Small intestine (tissue), 7 donors: ENCODE measurements around the gene BBX. TPM values are rescaled to one million over a fixed set of nuclear protein-coding genes. Genes with fewer than 3 reads are reported as not detected.

ENCODE experiments used
- DNase-seq, 2 donors: peaks; one replicate each; pipeline versions ENCODE4 v3.0.0 to v3.0.0-alpha.2; 2013
- FAIRE-seq: peaks from 2 replicates; lab custom pipeline; 2012; peaks lifted over from hg19 to GRCh38; lab: Jason Lieb, UNC
- H3K27ac ChIP-seq, 3 donors: one replicate each; pipeline ENCODE4 v1.5.1; 2013; ENCODE audit warnings: low read length in 2 of 3, mild to moderate bottlenecking in 2 of 3, control low read depth in 1 of 3, inconsistent platforms in 1 of 3, low read depth in 1 of 3, moderate library complexity in 1 of 3
- H3K27me3 ChIP-seq, 3 donors: one replicate each; pipeline ENCODE4 v1.6.1; 2013; ENCODE audit warnings: low read length in 3 of 3, inconsistent platforms in 1 of 3; ENCODE audit not compliant: control insufficient read depth in 3 of 3, insufficient read depth in 3 of 3
- H3K36me3 ChIP-seq, 3 donors: one replicate each; pipeline ENCODE4 v1.6.1; 2013; ENCODE audit warnings: low read length in 3 of 3, inconsistent platforms in 1 of 3, low read depth in 1 of 3, mild to moderate bottlenecking in 1 of 3, moderate library complexity in 1 of 3; ENCODE audit not compliant: control insufficient read depth in 3 of 3, insufficient read depth in 2 of 3
- H3K4me1 ChIP-seq, 3 donors: one replicate each; pipeline ENCODE4 v1.6.1; 2013; ENCODE audit warnings: low read length in 2 of 3, inconsistent platforms in 1 of 3, low read depth in 1 of 3, mild to moderate bottlenecking in 1 of 3, moderate library complexity in 1 of 3; ENCODE audit not compliant: control insufficient read depth in 3 of 3, insufficient read depth in 2 of 3
- H3K4me3 ChIP-seq, 3 donors: one replicate each; pipeline ENCODE4 v1.5.1; 2013; ENCODE audit warnings: low read length in 3 of 3, control low read depth in 1 of 3, inconsistent platforms in 1 of 3, low read depth in 1 of 3, mild to moderate bottlenecking in 1 of 3, moderate library complexity in 1 of 3
- H3K9me3 ChIP-seq, 2 donors: one replicate each; pipeline ENCODE4 v1.6.1; 2013; ENCODE audit warnings: low read depth in 1 of 2, low read length in 1 of 2; ENCODE audit not compliant: control insufficient read depth in 2 of 2, insufficient read depth in 1 of 2
- WGBS, 3 donors: extraction: QIAGEN DNeasy Blood & Tissue Kit; methylation state at CpG; one replicate each; pipeline ENCODE4 v1.1.7; 2013; 5-methylcytosine and 5-hydroxymethylcytosine counted together
- polyA plus RNA-seq, 4 donors: library from polyadenylated mRNA; stranded (reverse) in 3 of 4; unstranded in 1 of 4; fragments of 200-250 nt in 3 of 4; fragments of 120-200 nt in 1 of 4; gene quantifications; one replicate each; pipeline versions ENCODE4 v1.2.1 to v1.2.3, GENCODE V29; 2013
- donor health status: healthy with polysubstance abuse.
- donor health status: control.
- donor health status: control.
- donor health status: Bipolar disorder and iron deficiency.
- donor health status: healthy.

BBX gene
- polyA plus RNA-seq, 4 donors: 3.5 to 33.6 (median 6.3) TPM

GRCh38 chr3:107818025-107818424 is 295.3 kb downstream of the BBX start:
- FAIRE-seq (no peak), DNase-seq (no peak)
- Histone ChIP-seq H3K4me3 (no peak overlapping the region), H3K27ac (no peak overlapping the region), H3K4me1 (no peaks in the 10 kb centered on the region), H3K27me3 (no peaks in the 10 kb centered on the region), H3K9me3 (no peaks in the 10 kb centered on the region), H3K36me3 (no peaks in the 10 kb centered on the region)
- WGBS, 3 donors: 93 to 96% (median 95%) methylated on average over 1 of the region's 1 CpG

GRCh38 chr3:107819656-107820055 is 296.9 kb downstream of the BBX start:
- Histone ChIP-seq H3K27me3 (no peaks in the 10 kb centered on the region), H3K4me1 (no peaks in the 10 kb centered on the region), H3K9me3 (no peaks in the 10 kb centered on the region), H3K4me3 (no peak overlapping the region), H3K36me3 (no peaks in the 10 kb centered on the region), H3K27ac (no peak overlapping the region)
- FAIRE-seq: no peak
- DNase-seq: no peak
- 71 to 94% (median 91%) methylated on average over 4 of the region's 4 CpGs for WGBS, 3 donors

DNA sequence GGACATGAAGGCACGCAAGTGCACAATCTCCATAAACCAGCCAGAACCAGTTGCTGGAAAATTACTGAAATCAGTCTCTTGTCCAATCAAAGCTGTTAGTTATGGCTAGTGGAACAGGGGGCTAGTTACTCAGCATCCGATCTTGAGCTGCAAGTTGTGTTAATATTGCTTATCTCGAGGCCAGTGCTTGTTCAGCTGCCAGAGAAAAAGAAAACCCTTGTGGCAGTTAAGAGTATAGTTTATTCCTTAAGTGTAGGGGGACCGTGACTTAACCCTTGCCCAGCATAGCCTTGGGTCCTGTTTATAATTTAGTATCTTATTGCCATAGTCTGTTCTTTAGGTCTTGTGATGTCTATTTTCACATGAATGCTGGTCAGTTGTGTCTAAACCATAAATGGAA is 299.5 kb downstream of the BBX start:
- Histone ChIP-seq H3K9me3 (no peaks in the 10 kb centered on the region), H3K27ac (no peak overlapping the region), H3K27me3 (no peaks in the 10 kb centered on the region), H3K36me3 (no peaks in the 10 kb centered on the region), H3K4me3 (no peak overlapping the region), H3K4me1 (no peaks in the 10 kb centered on the region)
- FAIRE-seq (no peak), DNase-seq (no peak)
- 66 to 73% (median 68%) methylated on average over 4 of the region's 4 CpGs for WGBS, 3 donors

DNA sequence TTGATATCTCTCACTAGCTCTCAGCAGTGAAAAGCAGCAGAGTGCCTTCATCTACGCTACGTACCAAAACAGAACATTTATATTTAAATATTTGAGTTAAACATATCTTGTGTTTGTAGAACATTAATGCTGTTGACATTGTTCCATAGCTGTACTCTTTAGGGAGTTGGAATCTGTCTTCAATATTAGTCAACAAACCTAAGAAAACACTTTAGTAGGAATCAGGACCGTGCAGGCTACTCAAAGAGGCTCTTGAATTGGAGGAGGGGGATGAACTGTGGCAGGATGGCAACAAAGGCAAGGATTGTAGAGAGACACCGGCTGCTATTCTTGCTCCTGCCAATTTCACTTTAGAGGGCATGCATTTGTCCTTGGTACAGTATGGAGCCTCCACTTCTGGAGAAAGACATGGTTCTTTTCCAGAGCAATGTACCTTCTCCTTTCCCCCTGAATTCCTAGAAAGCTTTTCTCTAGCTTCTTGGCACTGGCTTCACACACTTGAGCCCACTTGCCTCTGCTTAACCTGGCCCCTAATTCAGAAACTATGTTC is 302.1 kb downstream of the BBX start:
- DNase-seq (no peak), FAIRE-seq (no peak)
- H3K4me3 ChIP-seq: no peak overlapping the region
- no peaks in the 10 kb centered on the region for H3K36me3 ChIP-seq
- no peaks in the 10 kb centered on the region for H3K9me3 ChIP-seq
- no peaks in the 10 kb centered on the region for H3K4me1 ChIP-seq
- no peaks in the 10 kb centered on the region for H3K27me3 ChIP-seq
- H3K27ac ChIP-seq: no peak overlapping the region
- WGBS, 3 donors: 70 to 75% (median 72%) methylated on average over 4 of the region's 4 CpGs

- FAIRE-seq (no peak), DNase-seq (no peak)
- Histone ChIP-seq H3K9me3 (no peaks in the 10 kb centered on the region), H3K27ac (no peak overlapping the region), H3K27me3 (no peaks in the 10 kb centered on the region), H3K36me3 (no peaks in the 10 kb centered on the region), H3K4me1 (no peaks in the 10 kb centered on the region), H3K4me3 (no peak overlapping the region)
- 84 to 90% (median 85%) methylated on average over 5 of the region's 5 CpGs for WGBS, 3 donors
Measured at GRCh38 chr3:107825556-107825955, 302.8 kb downstream of the BBX start.

DNA sequence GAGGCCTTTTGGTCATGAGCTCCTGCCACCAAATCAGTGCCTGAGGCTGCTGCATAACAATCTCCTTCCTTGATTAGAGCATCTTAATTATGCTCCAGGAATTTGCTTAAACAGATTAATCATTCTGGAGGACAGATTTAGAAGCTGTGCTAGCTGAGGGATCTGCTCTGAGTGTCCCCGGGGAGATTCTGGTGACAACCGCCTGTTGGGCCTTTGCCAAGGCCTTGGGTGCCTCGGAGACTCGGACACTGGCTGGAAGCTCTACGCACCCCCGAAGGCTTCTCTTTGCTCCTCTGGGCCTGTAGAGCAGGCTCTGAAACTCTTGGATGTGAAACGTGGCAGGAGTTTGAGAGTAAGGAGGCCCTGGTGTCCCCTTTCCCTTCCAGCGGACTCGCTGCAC is 304.0 kb downstream of the BBX start:
- DNase-seq (no peak), FAIRE-seq (no peak)
- 91 to 96% (median 91%) methylated on average over 9 of the region's 9 CpGs for WGBS, 3 donors
- Histone ChIP-seq H3K27me3 (no peaks in the 10 kb centered on the region), H3K36me3 (no peaks in the 10 kb centered on the region), H3K9me3 (no peaks in the 10 kb centered on the region), H3K4me3 (no peak overlapping the region), H3K27ac (no peak overlapping the region), H3K4me1 (no peaks in the 10 kb centered on the region)

- DNase-seq (no peak), FAIRE-seq (no peak)
- Histone ChIP-seq H3K4me1 (no peaks in the 10 kb centered on the region), H3K9me3 (no peaks in the 10 kb centered on the region), H3K27me3 (no peaks in the 10 kb centered on the region), H3K36me3 (no peaks in the 10 kb centered on the region), H3K4me3 (no peak overlapping the region), H3K27ac (no peak overlapping the region)
- WGBS, 3 donors: 87 to 91% (median 91%) methylated on average over 4 of the region's 4 CpGs
Measured at GRCh38 chr3:107829185-107829584, 306.4 kb downstream of the BBX start.

- no peaks in the 10 kb centered on the region for H3K36me3 ChIP-seq
- no peaks in the 10 kb centered on the region for H3K27me3 ChIP-seq
- FAIRE-seq: no peak
Measured at GRCh38 chr3:107831590-107831989, 308.8 kb downstream of the BBX start.

GRCh38 chr3:107833043-107833442 is 310.3 kb downstream of the BBX start:
- Histone ChIP-seq H3K9me3 (no peaks in the 10 kb centered on the region), H3K27me3 (no peaks in the 10 kb centered on the region)

More at GRCh38 chr3:107831590-107831989, 308.8 kb downstream of the BBX start:
- Histone ChIP-seq H3K9me3 (no peaks in the 10 kb centered on the region), H3K27ac (no peak overlapping the region), H3K4me3 (no peak overlapping the region), H3K4me1 (no peaks in the 10 kb centered on the region)
- 81 to 87% (median 82%) methylated on average over 3 of the region's 3 CpGs for WGBS, 3 donors
- DNase-seq: no peak

More at GRCh38 chr3:107833043-107833442, 310.3 kb downstream of the BBX start:
- Histone ChIP-seq H3K4me3 (no peak overlapping the region), H3K36me3 (no peaks in the 10 kb centered on the region), H3K4me1 (no peaks in the 10 kb centered on the region), H3K27ac (no peak overlapping the region)
- 79 to 86% (median 86%) methylated on average over 6 of the region's 6 CpGs for WGBS, 3 donors
- no peak for FAIRE-seq
- no peak for DNase-seq
